Activated naive CD4-positive, alpha-beta T cell treated with anti-CD3 and anti-CD28 coated beads, Interleukin-2, amount 50 U/mL, for 72 hours (primary cell): Measurements from ENCODE around the gene EPS15. TPM values are rescaled to one million over a fixed set of nuclear protein-coding genes. Genes with fewer than 3 reads are reported as not detected.
"Not testable (repeated sequence)": the region's sequence is repeated elsewhere in the genome, so short reads cannot be mapped to it uniquely, and the experiment has no call there.

Source experiments
- ATAC-seq, 2 donors: fragments of 150-1000 bp; cut with Tn5 transposase; 2 replicates each; pipeline ENCODE4 v1.10.0; 2021; ENCODE audit warnings: mild to moderate bottlenecking in 2 of 2, moderate library complexity in 2 of 2
- DNase-seq, 2 donors: peaks; one replicate each; pipeline ENCODE4 v3.0.0; 2021 to 2022; ENCODE audit warnings: low spot score in 2 of 2
- H3K27ac Mint-ChIP-seq, 2 donors: one replicate each; pipeline ENCODE4 v1.8.0; 2022; ENCODE audit warnings: mild to moderate bottlenecking in 2 of 2, mixed read lengths in 2 of 2
- H3K36me3 Mint-ChIP-seq, 2 donors: one replicate each; pipeline ENCODE4 v1.8.0; 2022; ENCODE audit warnings: mixed read lengths in 2 of 2
- H3K9me3 Mint-ChIP-seq, 2 donors: one replicate each; pipeline ENCODE4 v1.8.0; 2022; ENCODE audit warnings: mixed read lengths in 2 of 2
- total RNA-seq, 2 donors: library from RNA; stranded (reverse); gene quantifications; one replicate each; pipeline ENCODE4 v1.2.3, GENCODE V29; 2022

The EPS15 gene
- total RNA-seq, 2 donors from 2014 or later = 56.4 to 59.9 TPM

- peaks cover 0 to 4% of the 10 kb centered on the region in 2 donors for H3K9me3 Mint-ChIP-seq
- H3K36me3 Mint-ChIP-seq = peaks cover 0 to 10% of the 10 kb centered on the region in 2 donors
- ATAC-seq = peak; percentile 71 to 86
- DNase-seq = no peak
- H3K27ac Mint-ChIP-seq = no peak overlapping the region
Measured at GRCh38 chr1:51551848-51552296, 32.8 kb upstream of the EPS15 start.

GRCh38 chr1:51551081-51551480 lies 32.0 kb upstream of the EPS15 start:
- Mint-ChIP-seq H3K36me3 (peaks cover 0 to 10% of the 10 kb centered on the region in 2 donors), H3K27ac (no peak overlapping the region), H3K9me3 (peaks cover 0 to 4% of the 10 kb centered on the region in 2 donors)
- ATAC-seq = no peak
- no peak for DNase-seq

GRCh38 chr1:51549901-51550300 lies 30.8 kb upstream of the EPS15 start:
- no peak for DNase-seq
- no peak for ATAC-seq
- Mint-ChIP-seq H3K36me3 (peaks cover 0 to 10% of the 10 kb centered on the region in 2 donors), H3K9me3 (peaks cover 0 to 4% of the 10 kb centered on the region in 2 donors), H3K27ac (no peak overlapping the region)

- Mint-ChIP-seq H3K9me3 (peaks cover 0 to 4% of the 10 kb centered on the region in 2 donors), H3K36me3 (peaks cover 0 to 10% of the 10 kb centered on the region in 2 donors), H3K27ac (peak overlapping the region; percentile 29 to 75)
- ATAC-seq (no peak), DNase-seq (no peak)
Measured at GRCh38 chr1:51549016-51549619, 30.1 kb upstream of the EPS15 start.

GRCh38 chr1:51543858-51544257 lies 24.8 kb upstream of the EPS15 start:
- DNase-seq (no peak), ATAC-seq (peak in 1 of 2 donors; percentile 42)
- no peak overlapping the region for H3K27ac Mint-ChIP-seq
- no peaks in the 10 kb centered on the region for H3K36me3 Mint-ChIP-seq
- no peaks in the 10 kb centered on the region for H3K9me3 Mint-ChIP-seq

GRCh38 chr1:51542158-51542953 lies 23.3 kb upstream of the EPS15 start:
- no peaks in the 10 kb centered on the region for H3K9me3 Mint-ChIP-seq
- DNase-seq = no peak
- H3K27ac Mint-ChIP-seq = no peak overlapping the region
- ATAC-seq = peak; percentile 56 to 63
- H3K36me3 Mint-ChIP-seq = no peaks in the 10 kb centered on the region

GRCh38 chr1:51541313-51542050 lies 22.4 kb upstream of the EPS15 start:
- ATAC-seq = peak; percentile 63 to 86
- Mint-ChIP-seq H3K9me3 (no peaks in the 10 kb centered on the region), H3K36me3 (no peaks in the 10 kb centered on the region), H3K27ac (no peak overlapping the region)
- no peak for DNase-seq

GRCh38 chr1:51537568-51537967 lies 18.5 kb upstream of the EPS15 start:
- Mint-ChIP-seq H3K36me3 (no peaks in the 10 kb centered on the region), H3K9me3 (no peaks in the 10 kb centered on the region), H3K27ac (no peak overlapping the region)
- DNase-seq = no peak
- ATAC-seq = no peak

GRCh38 chr1:51535006-51535592 lies 16.0 kb upstream of the EPS15 start:
- ATAC-seq = peak in 1 of 2 donors; percentile 38
- DNase-seq = no peak
- Mint-ChIP-seq H3K9me3 (no peaks in the 10 kb centered on the region), H3K36me3 (no peaks in the 10 kb centered on the region), H3K27ac (no peak overlapping the region)

- H3K9me3 Mint-ChIP-seq = no peaks in the 10 kb centered on the region
- H3K36me3 Mint-ChIP-seq = no peaks in the 10 kb centered on the region
- ATAC-seq (peak; percentile 26 to 73), DNase-seq (no peak)
- no peak overlapping the region for H3K27ac Mint-ChIP-seq
Measured at GRCh38 chr1:51534447-51534846, 15.4 kb upstream of the EPS15 start.

- ATAC-seq (no peak), DNase-seq (no peak)
- no peak overlapping the region for H3K27ac Mint-ChIP-seq
- no peaks in the 10 kb centered on the region for H3K36me3 Mint-ChIP-seq
- H3K9me3 Mint-ChIP-seq = no peaks in the 10 kb centered on the region
Measured at GRCh38 chr1:51532853-51533252, 13.8 kb upstream of the EPS15 start.

GRCh38 chr1:51530447-51530846 lies 11.4 kb upstream of the EPS15 start:
- ATAC-seq, DNase-seq, H3K9me3 Mint-ChIP-seq, H3K27ac Mint-ChIP-seq, H3K36me3 Mint-ChIP-seq: not testable (repeated sequence)

- Mint-ChIP-seq H3K36me3 (no peaks in the 10 kb centered on the region), H3K9me3 (no peaks in the 10 kb centered on the region), H3K27ac (no peak overlapping the region)
- DNase-seq (no peak), ATAC-seq (no peak)
Measured at GRCh38 chr1:51527144-51527543, 8.1 kb upstream of the EPS15 start.

GRCh38 chr1:51526248-51526647 lies 7.2 kb upstream of the EPS15 start:
- Mint-ChIP-seq H3K9me3 (no peaks in the 10 kb centered on the region), H3K36me3 (no peaks in the 10 kb centered on the region), H3K27ac (peak overlapping the region in 1 of 2 donors; percentile 7)
- ATAC-seq (no peak), DNase-seq (no peak)

- no peak overlapping the region for H3K27ac Mint-ChIP-seq
- peaks cover 0 to 3% of the 10 kb centered on the region in 2 donors for H3K9me3 Mint-ChIP-seq
Measured at GRCh38 chr1:51525295-51525694, 6.2 kb upstream of the EPS15 start.

GRCh38 chr1:51524817-51525216 lies 5.8 kb upstream of the EPS15 start:
- ATAC-seq = no peak
- no peak overlapping the region for H3K27ac Mint-ChIP-seq
- DNase-seq = no peak
- peaks cover 0 to 8% of the 10 kb centered on the region in 2 donors for H3K9me3 Mint-ChIP-seq
- H3K36me3 Mint-ChIP-seq = peaks cover 4 to 9% of the 10 kb centered on the region in 2 donors

More at GRCh38 chr1:51525295-51525694, 6.2 kb upstream of the EPS15 start:
- ATAC-seq (no peak), DNase-seq (no peak)
- peaks cover 0 to 4% of the 10 kb centered on the region in 2 donors for H3K36me3 Mint-ChIP-seq

GRCh38 chr1:51523931-51524330 lies 4.9 kb upstream of the EPS15 start:
- ATAC-seq (no peak), DNase-seq (no peak)
- H3K36me3 Mint-ChIP-seq = peaks cover 4 to 13% of the 10 kb centered on the region in 2 donors
- H3K9me3 Mint-ChIP-seq = peaks cover 0 to 9% of the 10 kb centered on the region in 2 donors
- no peak overlapping the region for H3K27ac Mint-ChIP-seq
